Liver (tissue), 3 donors: Measurements from ENCODE around the gene CCDC8.

Experiments used
- ATF3 ChIP-seq: IDR thresholded peaks from 2 replicates; pipeline ENCODE4 v1.6.1; 2016; ENCODE audit warnings: antibody characterized with exemption
- EGR1 ChIP-seq, 2 donors: IDR thresholded peaks; 2 replicates each; pipeline ENCODE4 v1.6.1; 2016 to 2018; ENCODE audit warnings: antibody characterized with exemption in 2 of 2, low read depth in 2 of 2
- GABPA ChIP-seq, 2 donors: IDR thresholded peaks in 1 of 2; conservative IDR thresholded peaks in 1 of 2; 2 replicates each; pipeline ENCODE4 v1.6.1; 2016; ENCODE audit warnings: antibody characterized with exemption in 2 of 2, mild to moderate bottlenecking in 1 of 2, moderate library complexity in 1 of 2
- HNF4A ChIP-seq, 2 donors: conservative IDR thresholded peaks; 2 replicates each; pipeline ENCODE4 v1.6.1; 2016; ENCODE audit warnings: antibody characterized with exemption in 2 of 2, mild to moderate bottlenecking in 2 of 2
- HNF4G ChIP-seq: IDR thresholded peaks from 2 replicates; pipeline ENCODE4 v1.6.1; 2016; ENCODE audit warnings: antibody characterized with exemption
- MAX ChIP-seq: IDR thresholded peaks from 2 replicates; pipeline ENCODE4 v1.6.1; 2016; ENCODE audit warnings: antibody characterized with exemption
- NR2F2 ChIP-seq: IDR thresholded peaks from 2 replicates; pipeline ENCODE4 v1.6.1; 2016; ENCODE audit warnings: antibody characterized with exemption
- RAD21 ChIP-seq, 2 donors: IDR thresholded peaks; 2 replicates each; pipeline ENCODE4 v1.6.1; 2016; ENCODE audit warnings: antibody characterized with exemption in 2 of 2, mild to moderate bottlenecking in 2 of 2
- RXRA ChIP-seq, 2 donors: IDR thresholded peaks; 2 replicates each; pipeline ENCODE4 v1.6.1; 2017 to 2018; ENCODE audit warnings: antibody characterized with exemption in 2 of 2, mild to moderate bottlenecking in 1 of 2
- TAF1 ChIP-seq: conservative IDR thresholded peaks from 2 replicates; pipeline ENCODE4 v1.6.1; 2016; ENCODE audit warnings: antibody characterized with exemption, mild to moderate bottlenecking
- YY1 ChIP-seq: IDR thresholded peaks from 2 replicates; pipeline ENCODE4 v1.6.1; 2016; ENCODE audit warnings: antibody characterized with exemption, mild to moderate bottlenecking
- TF ChIP-seq, protein P1 (sequence below): fragments of 150-350 bp; IDR thresholded peaks from 2 replicates; pipeline ENCODE4 v1.5.1; 2017; ENCODE audit warnings: improper control_type of control experiment, low read depth, low read length; ENCODE audit not compliant: missing input control
- TF ChIP-seq, protein P2 (sequence below): IDR thresholded peaks from 2 replicates; pipeline ENCODE4 v1.6.1; 2016; ENCODE audit warnings: antibody characterized with exemption, mild to moderate bottlenecking
- donor health status: healthy.
- donor health status: healthy.

GRCh38 chr19:46364359-46364758 is 49.0 kb downstream of the CCDC8 start:
- TF ChIP-seq, protein P1, sequence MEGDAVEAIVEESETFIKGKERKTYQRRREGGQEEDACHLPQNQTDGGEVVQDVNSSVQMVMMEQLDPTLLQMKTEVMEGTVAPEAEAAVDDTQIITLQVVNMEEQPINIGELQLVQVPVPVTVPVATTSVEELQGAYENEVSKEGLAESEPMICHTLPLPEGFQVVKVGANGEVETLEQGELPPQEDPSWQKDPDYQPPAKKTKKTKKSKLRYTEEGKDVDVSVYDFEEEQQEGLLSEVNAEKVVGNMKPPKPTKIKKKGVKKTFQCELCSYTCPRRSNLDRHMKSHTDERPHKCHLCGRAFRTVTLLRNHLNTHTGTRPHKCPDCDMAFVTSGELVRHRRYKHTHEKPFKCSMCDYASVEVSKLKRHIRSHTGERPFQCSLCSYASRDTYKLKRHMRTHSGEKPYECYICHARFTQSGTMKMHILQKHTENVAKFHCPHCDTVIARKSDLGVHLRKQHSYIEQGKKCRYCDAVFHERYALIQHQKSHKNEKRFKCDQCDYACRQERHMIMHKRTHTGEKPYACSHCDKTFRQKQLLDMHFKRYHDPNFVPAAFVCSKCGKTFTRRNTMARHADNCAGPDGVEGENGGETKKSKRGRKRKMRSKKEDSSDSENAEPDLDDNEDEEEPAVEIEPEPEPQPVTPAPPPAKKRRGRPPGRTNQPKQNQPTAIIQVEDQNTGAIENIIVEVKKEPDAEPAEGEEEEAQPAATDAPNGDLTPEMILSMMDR, result no peak
- no peak for TF ChIP-seq EGR1 (IDR thresholded peaks at IDR 0.05; ENCODE audit: low read depth in 2 of 2)
- TF ChIP-seq MAX, result no peak
- no peak for TF ChIP-seq GABPA (IDR thresholded peaks at IDR 0.05 in 1 of 2, conservative IDR thresholded peaks at IDR 0.05 in 1 of 2)
- no peak for TF ChIP-seq RXRA (IDR thresholded peaks at IDR 0.05)
- TF ChIP-seq RAD21 (IDR thresholded peaks at IDR 0.05), result no peak
- no peak for TF ChIP-seq YY1
- TF ChIP-seq TAF1, result no peak
- TF ChIP-seq, protein P2, sequence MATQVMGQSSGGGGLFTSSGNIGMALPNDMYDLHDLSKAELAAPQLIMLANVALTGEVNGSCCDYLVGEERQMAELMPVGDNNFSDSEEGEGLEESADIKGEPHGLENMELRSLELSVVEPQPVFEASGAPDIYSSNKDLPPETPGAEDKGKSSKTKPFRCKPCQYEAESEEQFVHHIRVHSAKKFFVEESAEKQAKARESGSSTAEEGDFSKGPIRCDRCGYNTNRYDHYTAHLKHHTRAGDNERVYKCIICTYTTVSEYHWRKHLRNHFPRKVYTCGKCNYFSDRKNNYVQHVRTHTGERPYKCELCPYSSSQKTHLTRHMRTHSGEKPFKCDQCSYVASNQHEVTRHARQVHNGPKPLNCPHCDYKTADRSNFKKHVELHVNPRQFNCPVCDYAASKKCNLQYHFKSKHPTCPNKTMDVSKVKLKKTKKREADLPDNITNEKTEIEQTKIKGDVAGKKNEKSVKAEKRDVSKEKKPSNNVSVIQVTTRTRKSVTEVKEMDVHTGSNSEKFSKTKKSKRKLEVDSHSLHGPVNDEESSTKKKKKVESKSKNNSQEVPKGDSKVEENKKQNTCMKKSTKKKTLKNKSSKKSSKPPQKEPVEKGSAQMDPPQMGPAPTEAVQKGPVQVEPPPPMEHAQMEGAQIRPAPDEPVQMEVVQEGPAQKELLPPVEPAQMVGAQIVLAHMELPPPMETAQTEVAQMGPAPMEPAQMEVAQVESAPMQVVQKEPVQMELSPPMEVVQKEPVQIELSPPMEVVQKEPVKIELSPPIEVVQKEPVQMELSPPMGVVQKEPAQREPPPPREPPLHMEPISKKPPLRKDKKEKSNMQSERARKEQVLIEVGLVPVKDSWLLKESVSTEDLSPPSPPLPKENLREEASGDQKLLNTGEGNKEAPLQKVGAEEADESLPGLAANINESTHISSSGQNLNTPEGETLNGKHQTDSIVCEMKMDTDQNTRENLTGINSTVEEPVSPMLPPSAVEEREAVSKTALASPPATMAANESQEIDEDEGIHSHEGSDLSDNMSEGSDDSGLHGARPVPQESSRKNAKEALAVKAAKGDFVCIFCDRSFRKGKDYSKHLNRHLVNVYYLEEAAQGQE, result no peak
- no peak for TF ChIP-seq HNF4G
- no peak for TF ChIP-seq NR2F2
- no peak for TF ChIP-seq HNF4A (conservative IDR thresholded peaks at IDR 0.05)
- no peak for TF ChIP-seq ATF3
